Gastrocnemius medialis (tissue), 4 donors: Measurements from ENCODE around the gene ARHGAP10.

Source experiments
- CTCF ChIP-seq, 5 experiments: fragments of 450-650 bp in 3 of 5; fragments of 200-600 bp in 2 of 5; sonication (generic) in 2 of 5; IDR thresholded peaks in 4 of 5; conservative IDR thresholded peaks in 1 of 5; 1 replicate in 4 of 5; 2 replicates in 1 of 5; pipeline ENCODE4 v1.5.1; 2016 to 2019; ENCODE audit warnings: antibody characterized with exemption in 5 of 5, mild to moderate bottlenecking in 3 of 5, moderate library complexity in 3 of 5
- POLR2A ChIP-seq, 2 donors: fragments of 450-650 bp; IDR thresholded peaks; one replicate each; pipeline ENCODE4 v1.6.1; 2017; ENCODE audit warnings: antibody characterized with exemption in 2 of 2, mild to moderate bottlenecking in 2 of 2, moderate library complexity in 2 of 2

GRCh38 chr4:147805946-147806345 is 74.1 kb downstream of the ARHGAP10 start:
- TF ChIP-seq POLR2A (IDR thresholded peaks at IDR 0.05), result no peak
- TF ChIP-seq CTCF (IDR thresholded peaks at IDR 0.05 in 4 of 5, conservative IDR thresholded peaks at IDR 0.05 in 1 of 5), result no peak
